ENCODE data around the gene SRPK1.
A peak's percentile ranks its signal among the peaks of the same experiment; 100 is the strongest.
"Not testable (repeated sequence)": the region's sequence is repeated elsewhere in the genome, so short reads cannot be mapped to it uniquely, and the experiment has no call there.

The SRPK1 gene

GRCh38 chr6:35929601-35930000, 8.7 kb upstream of the SRPK1 start:
- no peak for DNase-seq

- DNase-seq = no peak
Measured at GRCh38 chr6:35926509-35927215, 5.8 kb upstream of the SRPK1 start.

- DNase-seq = no peak
Measured at GRCh38 chr6:35925961-35926360, 5.1 kb upstream of the SRPK1 start.

- DNase-seq = no peak
Measured at GRCh38 chr6:35924146-35924545, 3.2 kb upstream of the SRPK1 start.

- DNase-seq = no peak
Measured at GRCh38 chr6:35922139-35922554, 1.2 kb upstream of the SRPK1 start.

GRCh38 chr6:35919827-35920751, 809 bp downstream of the SRPK1 start:
- no peak for DNase-seq

- peak; percentile 56 for DNase-seq
Measured at GRCh38 chr6:35919085-35919826, 1.6 kb downstream of the SRPK1 start.

- not testable (repeated sequence) for DNase-seq
Measured at GRCh38 chr6:35916893-35917292, 4.0 kb downstream of the SRPK1 start.

- no peak for DNase-seq
Measured at GRCh38 chr6:35916056-35916455, 4.8 kb downstream of the SRPK1 start.

- DNase-seq = no peak
Measured at GRCh38 chr6:35914536-35914935, 6.4 kb downstream of the SRPK1 start.

GRCh38 chr6:35911871-35912653, 8.8 kb downstream of the SRPK1 start:
- DNase-seq = no peak

- not testable (repeated sequence) for DNase-seq
Measured at GRCh38 chr6:35909571-35909970, 11.3 kb downstream of the SRPK1 start.

GRCh38 chr6:35908753-35909401, 12.0 kb downstream of the SRPK1 start:
- DNase-seq = not testable (repeated sequence)

GRCh38 chr6:35907750-35908149, 13.1 kb downstream of the SRPK1 start:
- no peak for DNase-seq

- no peak for DNase-seq
Measured at GRCh38 chr6:35906499-35906846, 14.4 kb downstream of the SRPK1 start.

- no peak for DNase-seq
Measured at GRCh38 chr6:35905841-35906498, 14.9 kb downstream of the SRPK1 start.

GRCh38 chr6:35905141-35905785, 15.6 kb downstream of the SRPK1 start:
- no peak for DNase-seq

GRCh38 chr6:35903679-35904078, 17.2 kb downstream of the SRPK1 start:
- no peak for DNase-seq

- no peak for DNase-seq
Measured at GRCh38 chr6:35900448-35900847, 20.4 kb downstream of the SRPK1 start.

- no peak for DNase-seq
Measured at GRCh38 chr6:35898003-35898402, 22.9 kb downstream of the SRPK1 start.

- DNase-seq = no peak
Measured at GRCh38 chr6:35897486-35897885, 23.4 kb downstream of the SRPK1 start.
